GM12801 (cell line): ENCODE results near the gene GLIPR1L2.

ENCODE experiments used
- CTCF ChIP-seq: IDR thresholded peaks from one replicate; pipeline ENCODE4 v1.5.1; 2011; ENCODE audit warnings: control low read depth; ENCODE audit not compliant: insufficient read length; ENCODE audit errors: extremely low read depth

Gene GLIPR1L2

GRCh38 chr12:75361408-75361807, 29.5 kb upstream of the GLIPR1L2 start:
- no peak for TF ChIP-seq CTCF

- TF ChIP-seq CTCF = no peak
Measured at GRCh38 chr12:75364919-75365318, 26.0 kb upstream of the GLIPR1L2 start.

GRCh38 chr12:75366629-75367028, 24.3 kb upstream of the GLIPR1L2 start:
- no peak for TF ChIP-seq CTCF

- TF ChIP-seq CTCF = no peak
Measured at GRCh38 chr12:75374971-75375370, 15.9 kb upstream of the GLIPR1L2 start.

- TF ChIP-seq CTCF = no peak
Measured at GRCh38 chr12:75378354-75378753, 12.5 kb upstream of the GLIPR1L2 start.

- TF ChIP-seq CTCF = no peak
Measured at GRCh38 chr12:75389061-75389460, 1.8 kb upstream of the GLIPR1L2 start.

GRCh38 chr12:75389706-75390105, 1.2 kb upstream of the GLIPR1L2 start:
- no peak for TF ChIP-seq CTCF

- TF ChIP-seq CTCF = no peak
Measured at GRCh38 chr12:75390156-75390898, 562 bp upstream of the GLIPR1L2 start.
